Hepatocyte (in vitro differentiated cells): ENCODE results near the gene CXCL12.

ENCODE experiments used
- EZH2 ChIP-seq: fragments of 200-600 bp; sonication (generic); IDR thresholded peaks from 2 replicates; pipeline ENCODE4 v1.6.1; 2016; ENCODE audit warnings: antibody characterized with exemption, mild to moderate bottlenecking, borderline replicate concordance
- TF ChIP-seq, protein P1 (sequence below): fragments of 200-600 bp; sonication (generic); IDR thresholded peaks from 2 replicates; pipeline ENCODE4 v1.5.1; 2016; ENCODE audit warnings: antibody characterized with exemption, mild to moderate bottlenecking; ENCODE audit not compliant: poor library complexity

DNA sequence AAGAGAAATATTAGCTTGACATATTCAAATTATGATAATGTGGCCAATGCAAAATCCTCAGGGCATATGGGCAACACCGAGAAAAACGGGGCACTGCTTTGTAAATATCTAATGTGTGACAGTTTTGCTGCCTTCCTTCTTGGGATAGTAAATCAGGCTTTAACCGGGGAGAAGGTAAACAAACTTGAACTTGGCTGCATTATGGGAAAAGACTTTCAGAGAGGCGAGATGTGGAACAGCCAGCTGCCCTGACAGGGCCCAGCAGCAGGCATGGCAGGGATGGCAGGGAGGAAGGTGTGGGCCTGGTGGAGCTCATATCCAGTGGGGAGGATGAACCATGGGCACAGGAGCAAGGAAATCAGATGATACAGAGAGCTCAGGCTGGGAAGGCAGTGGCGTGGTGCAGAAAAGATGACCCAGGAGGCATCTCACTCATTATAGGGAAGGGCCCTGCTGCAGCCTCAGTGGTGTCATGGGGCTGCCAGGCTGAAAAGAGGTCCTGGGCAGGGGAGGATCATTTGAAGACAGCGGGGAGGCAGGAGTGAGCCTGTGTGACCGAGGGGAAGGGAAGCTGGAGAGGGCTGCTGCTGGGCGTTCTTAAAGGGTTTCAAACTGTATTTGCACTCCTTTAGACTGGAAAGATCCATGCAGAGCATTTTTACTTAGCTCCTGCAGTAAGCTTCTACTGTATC, 26.7 kb downstream of the CXCL12 start:
- TF ChIP-seq EZH2: no peak
- TF ChIP-seq, protein P1, sequence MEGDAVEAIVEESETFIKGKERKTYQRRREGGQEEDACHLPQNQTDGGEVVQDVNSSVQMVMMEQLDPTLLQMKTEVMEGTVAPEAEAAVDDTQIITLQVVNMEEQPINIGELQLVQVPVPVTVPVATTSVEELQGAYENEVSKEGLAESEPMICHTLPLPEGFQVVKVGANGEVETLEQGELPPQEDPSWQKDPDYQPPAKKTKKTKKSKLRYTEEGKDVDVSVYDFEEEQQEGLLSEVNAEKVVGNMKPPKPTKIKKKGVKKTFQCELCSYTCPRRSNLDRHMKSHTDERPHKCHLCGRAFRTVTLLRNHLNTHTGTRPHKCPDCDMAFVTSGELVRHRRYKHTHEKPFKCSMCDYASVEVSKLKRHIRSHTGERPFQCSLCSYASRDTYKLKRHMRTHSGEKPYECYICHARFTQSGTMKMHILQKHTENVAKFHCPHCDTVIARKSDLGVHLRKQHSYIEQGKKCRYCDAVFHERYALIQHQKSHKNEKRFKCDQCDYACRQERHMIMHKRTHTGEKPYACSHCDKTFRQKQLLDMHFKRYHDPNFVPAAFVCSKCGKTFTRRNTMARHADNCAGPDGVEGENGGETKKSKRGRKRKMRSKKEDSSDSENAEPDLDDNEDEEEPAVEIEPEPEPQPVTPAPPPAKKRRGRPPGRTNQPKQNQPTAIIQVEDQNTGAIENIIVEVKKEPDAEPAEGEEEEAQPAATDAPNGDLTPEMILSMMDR: no peak
